Psoas muscle (tissue), 8 donors: ENCODE results near the gene ZNF609. TPM values are rescaled to one million over a fixed set of nuclear protein-coding genes. Genes with fewer than 3 reads are reported as not detected.

ENCODE experiments used
- ATAC-seq, 4 donors: fragments of 200-7000 bp; cut with Tn5 transposase; one replicate each; pipeline ENCODE4 v1.9.1; 2020; ENCODE audit warnings: moderate library complexity in 3 of 4, mild to moderate bottlenecking in 2 of 4
- DNase-seq, 2 donors: peaks; one replicate each; pipeline ENCODE4 v3.0.0-alpha.2; 2020
- H3K27ac ChIP-seq: fragments of 200-600 bp; one replicate; pipeline ENCODE4 v1.8.0; 2022
- H3K27me3 ChIP-seq, 3 donors: fragments of 200-600 bp in 1 of 3; one replicate each; pipeline versions ENCODE4 v1.6.1 to v1.8.0; 2013 to 2022; ENCODE audit warnings: low read length in 2 of 3, mild to moderate bottlenecking in 2 of 3, moderate library complexity in 1 of 3; ENCODE audit not compliant: insufficient read depth in 3 of 3
- H3K36me3 ChIP-seq, 2 donors: fragments of 200-600 bp in 1 of 2; one replicate each; pipeline versions ENCODE4 v1.6.1 to v1.8.0; 2013 to 2022; ENCODE audit warnings: low read depth in 1 of 2, mild to moderate bottlenecking in 1 of 2, moderate library complexity in 1 of 2; ENCODE audit not compliant: insufficient read depth in 1 of 2
- H3K4me1 ChIP-seq: fragments of 200-600 bp; one replicate; pipeline ENCODE4 v1.8.0; 2022
- H3K4me3 ChIP-seq: fragments of 200-600 bp; one replicate; pipeline ENCODE4 v1.8.0; 2022; ENCODE audit warnings: mild to moderate bottlenecking
- H3K9me3 ChIP-seq: fragments of 200-600 bp; one replicate; pipeline ENCODE4 v1.8.0; 2022
- CTCF ChIP-seq: fragments of 200-600 bp; IDR thresholded peaks from one replicate; pipeline ENCODE4 v1.8.0; 2022; ENCODE audit warnings: antibody characterized with exemption
- WGBS, 3 donors: extraction: QIAGEN DNeasy Blood & Tissue Kit; methylation state at CpG; one replicate each; pipeline versions ENCODE4 v1.1.6 to v1.1.7; 2013; 5-methylcytosine and 5-hydroxymethylcytosine counted together
- intact Hi-C, 2 donors: fragments of 100-400 bp; cut with DNase I; formaldehyde crosslinking; loops; one replicate each; pipeline versions ENCODE4 v1.11.0 to v1.14.2; 2022
- polyA plus RNA-seq, 3 donors: library from polyadenylated mRNA; stranded (reverse); fragments of 200-250 nt; gene quantifications; one replicate each; pipeline ENCODE4 v1.2.3, GENCODE V29; 2013
- total RNA-seq, 4 donors: library from RNA; stranded (reverse); fragmentation: NEBNext Ultra II Directional in 2 of 4; extraction: Animal tissue kit (Norgen Biotek cat#: 25700) in 2 of 4; gene quantifications; one replicate each; pipeline versions ENCODE4 v1.2.1 to v1.2.4, GENCODE V29; 2021 to 2023
- donor health status: healthy with polysubstance abuse.
- donor health status: DM: no; HTN: no; CAD: no; lungs with moderate emphysema.
- donor health status: Bipolar disorder and iron deficiency.
- donor health status: healthy.
- donor health status: DM: yes; HTN: yes; CAD: no.
- donor health status: DM: no; HTN: no; CAD: no.
- donor health status: DM: no; HTN: no; CAD: no.
- donor health status: DM: yes; HTN: yes; CAD: no.

The ZNF609 gene
- total and polyA plus RNA-seq, 7 donors: 3.2 to 15.0 (median 10.2) TPM

DNA sequence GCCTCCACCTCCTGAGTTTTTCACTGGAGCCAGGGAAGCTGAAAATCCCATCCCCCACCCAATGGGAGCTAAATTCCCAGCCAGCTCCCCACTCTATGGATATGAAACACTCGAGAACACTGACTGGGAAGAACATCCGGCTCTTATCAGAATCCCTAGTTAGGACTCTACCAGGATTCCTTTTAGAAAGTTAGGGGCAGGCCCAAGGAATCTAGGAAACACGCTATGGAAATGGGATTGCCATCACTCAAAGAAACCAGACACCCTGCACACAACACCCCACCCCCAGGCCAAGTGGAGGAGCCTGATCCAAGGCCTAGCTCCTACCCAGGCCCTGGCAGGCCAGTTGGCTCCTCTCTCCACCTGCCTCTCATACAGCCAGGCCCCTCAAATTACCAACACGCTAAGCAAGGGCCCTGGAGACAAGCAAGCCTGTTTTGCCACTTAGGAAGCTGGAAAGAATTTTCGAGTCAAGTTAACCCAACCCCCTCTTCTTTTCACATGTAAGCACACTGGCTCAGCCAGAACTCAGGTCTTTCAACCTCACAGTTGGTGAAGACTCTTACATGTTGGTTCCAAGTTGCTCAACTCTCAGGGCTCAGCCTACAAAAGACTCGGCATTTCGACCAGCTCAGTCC is 239.5 kb downstream of the ZNF609 start:
- DNase-seq: peak; percentile 66 to 76
- no peaks in the 10 kb centered on the region for H3K27me3 ChIP-seq
- WGBS, 3 donors: 4 to 12% (median 6%) methylated on average over 7 of the region's 7 CpGs
- peak overlapping the region; percentile 85 for H3K4me3 ChIP-seq
- no peaks in the 10 kb centered on the region for H3K36me3 ChIP-seq
- TF ChIP-seq CTCF: no peak
- intact Hi-C loops: no loop called here
- H3K4me1 ChIP-seq: peaks cover 74% of the 10 kb centered on the region
- H3K9me3 ChIP-seq: no peaks in the 10 kb centered on the region
- H3K27ac ChIP-seq: peak overlapping the region; percentile 87
- ATAC-seq: peak; percentile 74 to 85 (median 77)

GRCh38 chr15:64701051-64701450 is 240.7 kb downstream of the ZNF609 start:
- ATAC-seq (no peak), DNase-seq (no peak)
- Histone ChIP-seq H3K27ac (peak overlapping the region; percentile 87), H3K27me3 (no peaks in the 10 kb centered on the region), H3K4me1 (peaks cover 63% of the 10 kb centered on the region), H3K36me3 (no peaks in the 10 kb centered on the region), H3K9me3 (no peaks in the 10 kb centered on the region), H3K4me3 (peak overlapping the region; percentile 85)
- 33 to 42% (median 40%) methylated on average over 3 of the region's 3 CpGs for WGBS, 3 donors
- intact Hi-C loops: no loop called here
- TF ChIP-seq CTCF: no peak

DNA sequence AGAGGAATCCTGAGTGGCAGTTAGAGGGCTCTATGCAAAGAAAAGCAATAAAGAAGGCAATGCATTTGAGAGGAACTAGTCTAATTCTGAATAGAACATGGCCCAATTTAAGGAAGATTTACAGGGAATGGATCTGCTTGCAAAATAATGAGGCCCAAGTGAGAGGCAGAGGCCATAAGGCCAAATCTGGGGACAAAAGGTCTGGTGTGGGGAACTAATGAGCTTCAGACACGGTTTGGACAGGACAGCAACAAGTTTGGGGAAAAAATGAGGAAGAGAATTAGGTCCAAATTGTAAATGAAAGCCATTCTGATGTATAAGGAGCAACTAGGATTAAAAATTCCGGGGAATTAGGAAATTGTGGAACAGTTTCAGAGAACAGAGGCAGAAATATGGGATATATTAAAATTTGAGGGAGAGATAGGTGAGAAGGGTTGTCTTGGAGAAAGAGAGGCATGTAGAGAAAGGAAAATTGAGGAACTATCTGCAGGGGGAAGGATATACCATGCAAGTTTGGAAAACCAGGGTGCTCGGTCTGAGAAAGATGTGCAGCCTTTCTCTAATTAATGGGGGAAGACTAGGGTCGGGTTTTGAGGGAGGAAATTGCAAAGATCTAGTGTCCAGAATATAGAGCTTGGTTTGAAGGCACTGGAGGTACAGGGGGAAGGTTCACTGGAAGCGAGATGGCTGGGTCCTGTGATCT is 241.3 kb downstream of the ZNF609 start:
- DNase-seq: no peak
- H3K9me3 ChIP-seq: no peaks in the 10 kb centered on the region
- intact Hi-C loops: no loop called here
- no peak for ATAC-seq
- no peak for TF ChIP-seq CTCF
- peak overlapping the region; percentile 87 for H3K27ac ChIP-seq
- peaks cover 57% of the 10 kb centered on the region for H3K4me1 ChIP-seq
- H3K27me3 ChIP-seq: no peaks in the 10 kb centered on the region
- peak overlapping the region; percentile 85 for H3K4me3 ChIP-seq
- no peaks in the 10 kb centered on the region for H3K36me3 ChIP-seq
- 12 to 18% (median 14%) methylated on average over 5 of the region's 5 CpGs for WGBS, 3 donors

DNA sequence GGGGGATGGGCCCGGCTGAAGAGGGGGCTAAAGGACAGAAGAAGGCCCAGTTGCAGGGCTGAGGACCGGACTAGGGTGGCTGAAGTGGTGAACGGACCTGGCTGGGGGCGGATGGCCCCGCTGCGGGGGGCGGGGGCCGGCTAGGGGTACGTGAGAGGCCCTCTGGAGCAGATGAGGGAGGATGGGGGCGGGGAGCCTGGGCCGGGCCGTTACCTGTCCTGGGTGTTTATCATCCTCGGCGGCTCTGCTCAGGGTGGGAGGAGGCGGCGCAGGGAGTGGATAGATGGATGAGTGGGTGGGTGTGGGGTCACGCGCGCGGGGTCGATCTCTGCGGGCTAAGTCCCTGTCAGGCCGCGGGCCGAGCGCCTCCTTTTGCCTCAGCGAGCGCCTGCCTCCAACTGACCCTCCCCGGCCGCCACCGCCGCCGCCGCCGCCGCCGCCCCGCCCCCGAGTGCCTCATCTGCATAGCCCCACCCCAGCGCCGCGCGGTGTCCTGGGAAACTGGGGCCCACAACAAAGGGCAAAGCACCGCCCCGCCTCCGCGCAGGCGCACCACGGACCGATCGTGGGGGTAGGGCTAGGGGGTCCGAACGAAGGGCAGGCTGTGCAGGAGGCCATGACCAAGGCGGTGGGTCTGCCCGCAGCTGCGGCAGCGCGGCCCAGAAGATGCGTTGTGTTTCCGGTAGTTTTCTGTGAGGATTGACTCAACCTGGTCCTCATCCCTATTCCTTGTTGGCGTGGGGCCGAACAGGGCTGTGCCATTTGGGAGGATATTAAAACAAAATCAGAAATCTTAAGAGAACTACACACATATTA is 242.6 kb downstream of the ZNF609 start:
- Histone ChIP-seq H3K36me3 (no peaks in the 10 kb centered on the region), H3K4me1 (peaks cover 43% of the 10 kb centered on the region), H3K27ac (peak overlapping the region; percentile 87), H3K27me3 (no peaks in the 10 kb centered on the region), H3K9me3 (no peaks in the 10 kb centered on the region), H3K4me3 (peak overlapping the region; percentile 85)
- no peak for TF ChIP-seq CTCF
- 1% methylated on average over 35 to 62 of the region's 62 CpGs for WGBS, 3 donors
- DNase-seq: peak; percentile 98 to 99
- peak; percentile 94 to 96 (median 96) for ATAC-seq
- intact Hi-C loops: no loop called here
